Pancreas (tissue), 10 donors: ENCODE measurements around the gene RNASE3. TPM values are rescaled to one million over a fixed set of nuclear protein-coding genes. Genes with fewer than 3 reads are reported as not detected.
"Not testable (repeated sequence)": the region's sequence is repeated elsewhere in the genome, so short reads cannot be mapped to it uniquely, and the experiment has no call there.

Experiments used
- ATAC-seq, 4 donors: fragments of 200-7000 bp; cut with Tn5 transposase; one replicate each; pipeline versions ENCODE4 v1.8.0 to v1.9.1; 2020; ENCODE audit warnings: mild to moderate bottlenecking in 4 of 4, moderate library complexity in 4 of 4
- DNase-seq, 6 donors: peaks; one replicate each; pipeline ENCODE4 v3.0.0-alpha.2; 2020
- FAIRE-seq: peaks from 2 replicates; lab custom pipeline; 2012; peaks lifted over from hg19 to GRCh38; lab: Jason Lieb, UNC
- H3K27ac ChIP-seq, 4 donors: fragments of 200-600 bp; sonication (generic); 1 replicate in 3 of 4; 2 replicates in 1 of 4; pipeline versions ENCODE4 v1.5.0 to v1.8.0; 2020
- H3K27me3 ChIP-seq, 4 donors: fragments of 200-600 bp; one replicate each; pipeline ENCODE4 v1.8.0; 2021
- H3K36me3 ChIP-seq, 3 donors: fragments of 200-600 bp; sonication (generic) in 1 of 3; one replicate each; pipeline versions ENCODE4 v1.5.0 to v1.8.0; 2020 to 2021
- H3K4me1 ChIP-seq, 3 donors: fragments of 200-600 bp; one replicate each; pipeline ENCODE4 v1.8.0; 2021
- H3K4me3 ChIP-seq, 4 donors: fragments of 200-600 bp; sonication (generic) in 2 of 4; one replicate each; pipeline versions ENCODE4 v1.5.0 to v1.8.0; 2020 to 2021
- H3K9me3 ChIP-seq, 4 donors: fragments of 200-600 bp; one replicate each; pipeline ENCODE4 v1.8.0; 2021
- CTCF ChIP-seq, 4 donors: fragments of 200-600 bp; sonication (generic) in 3 of 4; IDR thresholded peaks; one replicate each; pipeline versions ENCODE4 v1.5.0 to v1.8.0; 2021; ENCODE audit warnings: antibody characterized with exemption in 4 of 4
- WGBS, 2 donors: extraction: QIAGEN DNeasy Blood & Tissue Kit; methylation state at CpG; one replicate each; pipeline ENCODE4 v1.1.7; 2013; 5-methylcytosine and 5-hydroxymethylcytosine counted together
- intact Hi-C, 3 donors: fragments of 100-400 bp; cut with DNase I; formaldehyde crosslinking; loops; one replicate each; pipeline versions ENCODE4 v1.11.1 to v1.14.2; 2022
- polyA plus RNA-seq, 2 donors: library from polyadenylated mRNA; stranded (reverse); fragments of 200-250 nt; gene quantifications; one replicate each; pipeline ENCODE4 v1.2.3, GENCODE V29; 2013
- total RNA-seq, 6 donors: library from RNA; stranded (reverse); fragmentation: NEBNext Ultra II Directional in 4 of 6; extraction: Animal tissue kit (Norgen Biotek cat#: 25700) in 4 of 6; gene quantifications; one replicate each; pipeline versions ENCODE4 v1.2.1 to v1.2.4, GENCODE V29; 2021 to 2023
- donor health status: healthy with polysubstance abuse.
- donor health status: DM: no; HTN: no; CAD: no; lungs with moderate emphysema.
- donor health status: DM: no; HTN: no; CAD: no.
- donor health status: control.
- donor health status: control.
- donor health status: Bipolar disorder and iron deficiency.
- donor health status: DM: yes; HTN: yes; CAD: no.
- donor health status: DM: no; HTN: no; CAD: no.
- donor health status: DM: no; HTN: no; CAD: no.
- donor health status: DM: yes; HTN: yes; CAD: no.

The RNASE3 gene
- total and polyA plus RNA-seq, 8 donors: not detected

GRCh38 chr14:20866963-20867362 lies 24.2 kb upstream of the RNASE3 start:
- TF ChIP-seq CTCF (IDR thresholded peaks at IDR 0.05): no peak

GRCh38 chr14:20873370-20874177 lies 17.6 kb upstream of the RNASE3 start:
- H3K4me1 ChIP-seq: no peaks in the 10 kb centered on the region
- H3K4me3 ChIP-seq: peak overlapping the region in 1 of 4 donors; percentile 8
- FAIRE-seq (no peak), ATAC-seq (peak; percentile 94 to 99 (median 98)), DNase-seq (peak; percentile 68 to 92 (median 82))
- peak; percentile 57 to 82 (median 70) for TF ChIP-seq CTCF (IDR thresholded peaks at IDR 0.05)
- WGBS, 2 donors: 23 to 26% methylated on average over 26 of the region's 26 CpGs
- H3K27ac ChIP-seq: no peak overlapping the region
- intact Hi-C loops: no loop called here
- no peaks in the 10 kb centered on the region for H3K9me3 ChIP-seq
- H3K36me3 ChIP-seq: no peaks in the 10 kb centered on the region
- H3K27me3 ChIP-seq: no peaks in the 10 kb centered on the region

More at GRCh38 chr14:20866963-20867362, 24.2 kb upstream of the RNASE3 start:
- no peaks in the 10 kb centered on the region for H3K9me3 ChIP-seq
- ATAC-seq (peak in 1 of 4 donors; percentile 35), DNase-seq (no peak), FAIRE-seq (no peak)
- WGBS, 2 donors: 0 to 4% methylated on average over 2 of the region's 2 CpGs
- intact Hi-C loops: no loop called here
- H3K4me3 ChIP-seq: no peak overlapping the region
- H3K4me1 ChIP-seq: no peaks in the 10 kb centered on the region
- no peak overlapping the region for H3K27ac ChIP-seq
- H3K36me3 ChIP-seq: no peaks in the 10 kb centered on the region
- no peaks in the 10 kb centered on the region for H3K27me3 ChIP-seq

- no peak overlapping the region for H3K27ac ChIP-seq
- no peak for DNase-seq
- intact Hi-C loops: no loop called here
- H3K27me3 ChIP-seq: no peaks in the 10 kb centered on the region
- no peak for TF ChIP-seq CTCF (IDR thresholded peaks at IDR 0.05)
- no peak for FAIRE-seq
- H3K9me3 ChIP-seq: no peaks in the 10 kb centered on the region
- H3K36me3 ChIP-seq: no peaks in the 10 kb centered on the region
- no peak for ATAC-seq
- no peak overlapping the region for H3K4me3 ChIP-seq
- H3K4me1 ChIP-seq: no peaks in the 10 kb centered on the region
Observed at GRCh38 chr14:20877016-20877415, 14.2 kb upstream of the RNASE3 start.

GRCh38 chr14:20878695-20879094 lies 12.5 kb upstream of the RNASE3 start:
- Histone ChIP-seq H3K9me3 (no peaks in the 10 kb centered on the region), H3K36me3 (no peaks in the 10 kb centered on the region), H3K27ac (no peak overlapping the region), H3K4me3 (no peak overlapping the region), H3K4me1 (no peaks in the 10 kb centered on the region), H3K27me3 (no peaks in the 10 kb centered on the region)
- no peak for TF ChIP-seq CTCF (IDR thresholded peaks at IDR 0.05)
- ATAC-seq: no peak
- intact Hi-C loops: no loop called here
- no peak for FAIRE-seq
- no peak for DNase-seq
- 75 to 85% methylated on average over 3 of the region's 3 CpGs for WGBS, 2 donors

- H3K4me1 ChIP-seq, H3K4me3 ChIP-seq, H3K27me3 ChIP-seq, H3K9me3 ChIP-seq, FAIRE-seq, DNase-seq, intact Hi-C loops, H3K36me3 ChIP-seq, H3K27ac ChIP-seq: not testable (repeated sequence)
- WGBS, 2 donors: 73 to 78% methylated on average over 5 of the region's 5 CpGs
- peak in 1 of 4 donors; percentile 39 for ATAC-seq
Observed at GRCh38 chr14:20881229-20881628, 10.0 kb upstream of the RNASE3 start.

- H3K9me3 ChIP-seq, H3K27me3 ChIP-seq, FAIRE-seq, intact Hi-C loops, H3K4me3 ChIP-seq, ATAC-seq, H3K4me1 ChIP-seq, H3K27ac ChIP-seq, DNase-seq, H3K36me3 ChIP-seq: not testable (repeated sequence)
- WGBS, 2 donors: no CpG with 5 or more reads among the region's 10 CpGs
Observed at GRCh38 chr14:20882787-20883186, 8.4 kb upstream of the RNASE3 start.

GRCh38 chr14:20888411-20888810 lies 2.8 kb upstream of the RNASE3 start:
- H3K9me3 ChIP-seq, H3K4me3 ChIP-seq, ATAC-seq, DNase-seq, H3K27me3 ChIP-seq, H3K4me1 ChIP-seq, H3K36me3 ChIP-seq, FAIRE-seq, H3K27ac ChIP-seq, intact Hi-C loops: not testable (repeated sequence)
- WGBS, 2 donors: 77 to 81% methylated on average over 5 of the region's 5 CpGs

- H3K36me3 ChIP-seq, H3K27ac ChIP-seq, DNase-seq, H3K4me1 ChIP-seq, FAIRE-seq, H3K4me3 ChIP-seq, intact Hi-C loops, H3K27me3 ChIP-seq, H3K9me3 ChIP-seq, ATAC-seq: not testable (repeated sequence)
- WGBS, 2 donors: 52 to 75% methylated on average over 1 of the region's 1 CpG
Observed at GRCh38 chr14:20895322-20895721, 4.1 kb downstream of the RNASE3 start.
